ENCODE results near the gene RAB11B. TPM values are rescaled to one million over a fixed set of nuclear protein-coding genes. Genes with fewer than 3 reads are reported as not detected.
"Not testable (repeated sequence)": the region's sequence is repeated elsewhere in the genome, so short reads cannot be mapped to it uniquely, and the experiment has no call there.

Gene RAB11B
- total and polyA plus RNA-seq, 4 donors = 27.3 to 91.2 (median 45.0) TPM

DNA sequence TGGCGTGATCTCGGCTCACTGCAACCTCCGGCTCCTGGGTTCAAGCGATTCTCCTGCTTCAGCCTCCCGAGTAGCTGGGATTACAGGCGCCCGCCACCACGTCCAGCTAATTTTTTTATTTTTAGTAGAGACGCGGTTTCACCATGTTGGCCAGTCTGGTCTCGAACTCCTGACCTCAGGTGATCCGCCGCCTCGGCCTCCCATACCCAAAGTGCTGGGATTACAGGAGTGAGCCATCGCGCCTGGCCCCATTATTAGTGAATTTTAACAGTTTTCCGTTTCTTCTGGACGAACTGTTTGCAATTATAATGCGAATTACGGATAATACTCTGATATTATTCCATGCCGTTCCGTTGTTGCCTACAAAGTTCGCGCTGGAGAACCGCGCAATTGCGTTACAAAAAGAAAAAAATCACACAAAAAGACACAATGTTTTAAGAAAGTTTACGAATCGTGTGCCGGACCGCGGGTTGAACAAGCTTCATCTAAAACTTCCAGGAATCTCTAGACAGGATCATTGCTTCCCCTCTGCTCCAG is 54.0 kb downstream of the RAB11B start:
- peak in 1 of 2 donors; percentile 9 for TF ChIP-seq RXRA (IDR thresholded peaks at IDR 0.05)
- DNase-seq (ENCODE audit: low spot score); H3K36me3 ChIP-seq (ENCODE audit: control insufficient read depth in 4 of 4, insufficient read depth in 3 of 4, low read depth in 1 of 4, low read length in 3 of 4); H3K27me3 ChIP-seq (ENCODE audit: control insufficient read depth in 4 of 4, insufficient read depth in 4 of 4, low read length in 3 of 4); H3K9me3 ChIP-seq (ENCODE audit: control insufficient read depth in 4 of 4, low read length in 3 of 4): not testable (repeated sequence)
- H3K4me1 ChIP-seq (ENCODE audit: control insufficient read depth in 4 of 4, insufficient read depth in 4 of 4, low read length in 3 of 4) = peaks cover 1 to 31% (median 23%) of the 10 kb centered on the region in 4 donors
- peak overlapping the region; percentile 52 to 95 for H3K9ac ChIP-seq (ENCODE audit: low read depth in 1 of 2, low read length in 2 of 2)
- H3K27ac ChIP-seq (ENCODE audit: low read depth in 1 of 2, low read length in 2 of 2) = peak overlapping the region; percentile 90 to 91
- peak overlapping the region; percentile 7 to 76 (median 56) for H3K4me3 ChIP-seq (ENCODE audit: low read depth in 1 of 3, low read length in 3 of 3)
- 26% methylated on average over 32 of the region's 32 CpGs for WGBS

DNA sequence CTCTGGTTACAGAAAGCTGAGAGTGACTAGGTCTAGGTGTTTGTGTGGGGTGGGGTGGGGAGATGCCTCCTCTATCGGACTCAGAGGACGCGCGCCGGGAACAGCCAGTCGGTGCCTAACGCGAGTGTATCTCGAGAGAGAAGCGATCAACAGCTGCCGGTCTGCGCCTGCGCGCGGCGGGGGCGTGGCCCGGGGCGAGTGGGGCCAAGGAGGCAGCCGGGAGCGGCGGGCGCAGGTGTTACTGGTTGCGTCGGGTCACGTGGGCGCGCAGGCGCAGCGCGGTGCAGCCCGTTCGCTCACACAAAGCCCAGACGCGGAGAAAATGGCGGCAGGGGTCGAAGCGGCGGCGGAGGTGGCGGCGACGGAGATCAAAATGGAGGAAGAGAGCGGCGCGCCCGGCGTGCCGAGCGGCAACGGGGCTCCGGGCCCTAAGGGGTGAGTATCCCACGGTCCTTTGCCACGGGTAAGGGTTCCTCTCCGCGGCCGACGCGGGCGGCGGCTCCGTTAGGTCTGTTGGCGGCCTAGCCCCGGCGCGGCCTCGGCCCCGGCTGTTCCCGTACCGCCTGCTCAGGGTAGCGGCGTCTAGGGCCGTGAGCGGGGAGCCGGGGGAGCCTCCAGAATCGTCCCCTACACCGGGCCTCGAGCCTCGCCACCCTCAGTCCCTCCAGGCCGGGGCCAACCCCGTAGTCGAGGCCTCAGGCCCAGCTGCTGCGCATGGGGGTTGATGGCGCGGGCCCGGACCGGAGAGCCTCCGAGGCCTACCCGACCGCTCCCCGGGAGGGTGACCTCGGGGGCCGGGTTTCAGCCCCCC is 54.7 kb downstream of the RAB11B start, which contains the start of gene HNRNPM:
Gene HNRNPM (plus strand): TSS at position 299 of the 811 bp plus-strand sequence. CDS start 24 bp downstream, at position 323.
- under 1% methylated on average over 93 of the region's 93 CpGs for WGBS
- H3K27ac ChIP-seq (ENCODE audit: low read depth in 1 of 2, low read length in 2 of 2) = peak within 1 kb of the TSS; percentile 90 to 91
- peak; percentile 98 for TF ChIP-seq YY1 (IDR thresholded peaks at IDR 0.05)
- TF ChIP-seq, protein P1, sequence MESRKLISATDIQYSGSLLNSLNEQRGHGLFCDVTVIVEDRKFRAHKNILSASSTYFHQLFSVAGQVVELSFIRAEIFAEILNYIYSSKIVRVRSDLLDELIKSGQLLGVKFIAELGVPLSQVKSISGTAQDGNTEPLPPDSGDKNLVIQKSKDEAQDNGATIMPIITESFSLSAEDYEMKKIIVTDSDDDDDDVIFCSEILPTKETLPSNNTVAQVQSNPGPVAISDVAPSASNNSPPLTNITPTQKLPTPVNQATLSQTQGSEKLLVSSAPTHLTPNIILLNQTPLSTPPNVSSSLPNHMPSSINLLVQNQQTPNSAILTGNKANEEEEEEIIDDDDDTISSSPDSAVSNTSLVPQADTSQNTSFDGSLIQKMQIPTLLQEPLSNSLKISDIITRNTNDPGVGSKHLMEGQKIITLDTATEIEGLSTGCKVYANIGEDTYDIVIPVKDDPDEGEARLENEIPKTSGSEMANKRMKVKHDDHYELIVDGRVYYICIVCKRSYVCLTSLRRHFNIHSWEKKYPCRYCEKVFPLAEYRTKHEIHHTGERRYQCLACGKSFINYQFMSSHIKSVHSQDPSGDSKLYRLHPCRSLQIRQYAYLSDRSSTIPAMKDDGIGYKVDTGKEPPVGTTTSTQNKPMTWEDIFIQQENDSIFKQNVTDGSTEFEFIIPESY (IDR thresholded peaks at IDR 0.05) = peak; percentile 82
- TF ChIP-seq, protein P2, sequence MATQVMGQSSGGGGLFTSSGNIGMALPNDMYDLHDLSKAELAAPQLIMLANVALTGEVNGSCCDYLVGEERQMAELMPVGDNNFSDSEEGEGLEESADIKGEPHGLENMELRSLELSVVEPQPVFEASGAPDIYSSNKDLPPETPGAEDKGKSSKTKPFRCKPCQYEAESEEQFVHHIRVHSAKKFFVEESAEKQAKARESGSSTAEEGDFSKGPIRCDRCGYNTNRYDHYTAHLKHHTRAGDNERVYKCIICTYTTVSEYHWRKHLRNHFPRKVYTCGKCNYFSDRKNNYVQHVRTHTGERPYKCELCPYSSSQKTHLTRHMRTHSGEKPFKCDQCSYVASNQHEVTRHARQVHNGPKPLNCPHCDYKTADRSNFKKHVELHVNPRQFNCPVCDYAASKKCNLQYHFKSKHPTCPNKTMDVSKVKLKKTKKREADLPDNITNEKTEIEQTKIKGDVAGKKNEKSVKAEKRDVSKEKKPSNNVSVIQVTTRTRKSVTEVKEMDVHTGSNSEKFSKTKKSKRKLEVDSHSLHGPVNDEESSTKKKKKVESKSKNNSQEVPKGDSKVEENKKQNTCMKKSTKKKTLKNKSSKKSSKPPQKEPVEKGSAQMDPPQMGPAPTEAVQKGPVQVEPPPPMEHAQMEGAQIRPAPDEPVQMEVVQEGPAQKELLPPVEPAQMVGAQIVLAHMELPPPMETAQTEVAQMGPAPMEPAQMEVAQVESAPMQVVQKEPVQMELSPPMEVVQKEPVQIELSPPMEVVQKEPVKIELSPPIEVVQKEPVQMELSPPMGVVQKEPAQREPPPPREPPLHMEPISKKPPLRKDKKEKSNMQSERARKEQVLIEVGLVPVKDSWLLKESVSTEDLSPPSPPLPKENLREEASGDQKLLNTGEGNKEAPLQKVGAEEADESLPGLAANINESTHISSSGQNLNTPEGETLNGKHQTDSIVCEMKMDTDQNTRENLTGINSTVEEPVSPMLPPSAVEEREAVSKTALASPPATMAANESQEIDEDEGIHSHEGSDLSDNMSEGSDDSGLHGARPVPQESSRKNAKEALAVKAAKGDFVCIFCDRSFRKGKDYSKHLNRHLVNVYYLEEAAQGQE (IDR thresholded peaks at IDR 0.05) = peak; percentile 8
- no peak for TF ChIP-seq HNF4G (IDR thresholded peaks at IDR 0.05)
- TF ChIP-seq, protein P3, sequence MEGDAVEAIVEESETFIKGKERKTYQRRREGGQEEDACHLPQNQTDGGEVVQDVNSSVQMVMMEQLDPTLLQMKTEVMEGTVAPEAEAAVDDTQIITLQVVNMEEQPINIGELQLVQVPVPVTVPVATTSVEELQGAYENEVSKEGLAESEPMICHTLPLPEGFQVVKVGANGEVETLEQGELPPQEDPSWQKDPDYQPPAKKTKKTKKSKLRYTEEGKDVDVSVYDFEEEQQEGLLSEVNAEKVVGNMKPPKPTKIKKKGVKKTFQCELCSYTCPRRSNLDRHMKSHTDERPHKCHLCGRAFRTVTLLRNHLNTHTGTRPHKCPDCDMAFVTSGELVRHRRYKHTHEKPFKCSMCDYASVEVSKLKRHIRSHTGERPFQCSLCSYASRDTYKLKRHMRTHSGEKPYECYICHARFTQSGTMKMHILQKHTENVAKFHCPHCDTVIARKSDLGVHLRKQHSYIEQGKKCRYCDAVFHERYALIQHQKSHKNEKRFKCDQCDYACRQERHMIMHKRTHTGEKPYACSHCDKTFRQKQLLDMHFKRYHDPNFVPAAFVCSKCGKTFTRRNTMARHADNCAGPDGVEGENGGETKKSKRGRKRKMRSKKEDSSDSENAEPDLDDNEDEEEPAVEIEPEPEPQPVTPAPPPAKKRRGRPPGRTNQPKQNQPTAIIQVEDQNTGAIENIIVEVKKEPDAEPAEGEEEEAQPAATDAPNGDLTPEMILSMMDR (IDR thresholded peaks at IDR 0.05; ENCODE audit: low read depth, low read length, missing input control) = no peak
- TF ChIP-seq HNF4A (conservative IDR thresholded peaks at IDR 0.05) = no peak
- peak; percentile 45 for TF ChIP-seq SP1 (IDR thresholded peaks at IDR 0.05)
- peak; percentile 70 for TF ChIP-seq TAF1 (conservative IDR thresholded peaks at IDR 0.05)
- peak in 1 of 2 donors; percentile 44 for TF ChIP-seq RAD21 (IDR thresholded peaks at IDR 0.05)
- peak within 1 kb of the TSS; percentile 95 to 97 for H3K9ac ChIP-seq (ENCODE audit: low read depth in 1 of 2, low read length in 2 of 2)
- peak within 1 kb of the TSS; percentile 73 to 98 (median 89) for H3K4me3 ChIP-seq (ENCODE audit: low read depth in 1 of 3, low read length in 3 of 3)
- peak; percentile 100 for DNase-seq (ENCODE audit: low spot score)
- H3K9me3 ChIP-seq (ENCODE audit: control insufficient read depth in 4 of 4, low read length in 3 of 4) = no peaks in the 10 kb centered on the region
- peaks cover 0 to 4% (median 0%) of the 10 kb centered on the region in 4 donors for H3K36me3 ChIP-seq (ENCODE audit: control insufficient read depth in 4 of 4, insufficient read depth in 3 of 4, low read depth in 1 of 4, low read length in 3 of 4)
- H3K4me1 ChIP-seq (ENCODE audit: control insufficient read depth in 4 of 4, insufficient read depth in 4 of 4, low read length in 3 of 4) = peaks cover 1 to 36% (median 25%) of the 10 kb centered on the region in 4 donors
- no peaks in the 10 kb centered on the region for H3K27me3 ChIP-seq (ENCODE audit: control insufficient read depth in 4 of 4, insufficient read depth in 4 of 4, low read length in 3 of 4)
